Measurements from ENCODE around the gene SLIT2. TPM values are rescaled to one million over a fixed set of nuclear protein-coding genes. Genes with fewer than 3 reads are reported as not detected.

Gene SLIT2
- 10 to 100 TPM in 1 of 3 donors, 1 to 10 TPM in 2; 1.2 to 37.3 (median 4.2) TPM for total RNA-seq
- long read RNA-seq, donor 1, partial matches to known transcripts = 5 of 7 reads
- long read RNA-seq, donor 1, other reads (novel, unspliced or antisense) = 1 of 7 reads
- long read RNA-seq, donor 2 = 0 reads

GRCh38 chr4:20251796-20252655 is at the start of gene SLIT2:
TSS of gene SLIT2 (plus strand) at chr4:20251905. CDS start at chr4:20253816, 1,911 bp downstream.
- Histone ChIP-seq H3K9me3 (no peaks in the 10 kb centered on the region), H3K4me1 (ENCODE audit: low read depth) (peaks cover 20% of the 10 kb centered on the region), H3K36me3 (ENCODE audit: low read depth) (no peaks in the 10 kb centered on the region), H3K4me3 (no peak within 1 kb of the TSS)
- intact Hi-C loops (cut with DNase I, micrococcal nuclease) = no loop called here
- TF ChIP-seq CTCF (IDR thresholded peaks at IDR 0.05) = no peak
- peak; percentile 76 to 87 (median 77) for DNase-seq
- ATAC-seq = peak; percentile 91

GRCh38 chr4:20203508-20203907 is 48.2 kb upstream of the SLIT2 start:
- no peaks in the 10 kb centered on the region for H3K4me1 ChIP-seq (ENCODE audit: low read depth)
- DNase-seq = no peak
- ATAC-seq = no peak
- no peak for TF ChIP-seq CTCF (IDR thresholded peaks at IDR 0.05)
- H3K36me3 ChIP-seq (ENCODE audit: low read depth) = no peaks in the 10 kb centered on the region
- H3K9me3 ChIP-seq = no peaks in the 10 kb centered on the region
- no peak overlapping the region for H3K4me3 ChIP-seq
- intact Hi-C loops (cut with DNase I, micrococcal nuclease) = no loop called here

- H3K4me3 ChIP-seq = no peak overlapping the region
- ATAC-seq = no peak
- no peak for TF ChIP-seq CTCF (IDR thresholded peaks at IDR 0.05)
- DNase-seq = no peak
- intact Hi-C loops (cut with DNase I, micrococcal nuclease) = no loop called here
- no peaks in the 10 kb centered on the region for H3K4me1 ChIP-seq (ENCODE audit: low read depth)
- no peaks in the 10 kb centered on the region for H3K36me3 ChIP-seq (ENCODE audit: low read depth)
- H3K9me3 ChIP-seq = no peaks in the 10 kb centered on the region
Observed at GRCh38 chr4:20217521-20217920, 34.2 kb upstream of the SLIT2 start.

GRCh38 chr4:20217951-20218350 is 33.8 kb upstream of the SLIT2 start:
- no peak for TF ChIP-seq CTCF (IDR thresholded peaks at IDR 0.05)
- no peaks in the 10 kb centered on the region for H3K9me3 ChIP-seq
- H3K4me1 ChIP-seq (ENCODE audit: low read depth) = no peaks in the 10 kb centered on the region
- no peak overlapping the region for H3K4me3 ChIP-seq
- no peaks in the 10 kb centered on the region for H3K36me3 ChIP-seq (ENCODE audit: low read depth)
- intact Hi-C loops (cut with DNase I, micrococcal nuclease) = no loop called here
- DNase-seq (no peak), ATAC-seq (no peak)

GRCh38 chr4:20219521-20219920 is 32.2 kb upstream of the SLIT2 start:
- Histone ChIP-seq H3K4me3 (no peak overlapping the region), H3K9me3 (no peaks in the 10 kb centered on the region), H3K4me1 (ENCODE audit: low read depth) (no peaks in the 10 kb centered on the region), H3K36me3 (ENCODE audit: low read depth) (no peaks in the 10 kb centered on the region)
- intact Hi-C loops (cut with DNase I, micrococcal nuclease) = no loop called here
- DNase-seq = no peak
- ATAC-seq = no peak
- no peak for TF ChIP-seq CTCF (IDR thresholded peaks at IDR 0.05)

Data from mucosa of descending colon (tissue), 3 donors.